GM10248 (cell line): ENCODE data around the gene ST6GALNAC1.

Experiments used
- CTCF ChIA-PET: fragments of 300-600 bp; sonication (Branson Sonifier 250); formaldehyde crosslinking; extraction: SDS; loops from one replicate; lab custom pipeline; 2021; ENCODE audit warnings: antibody characterized with exemption; lab: Yijun Ruan, JAX
- POLR2A ChIA-PET: fragments of 350-650 bp; sonication (Branson Sonifier 250); formaldehyde crosslinking; extraction: SDS; loops from one replicate; lab custom pipeline; 2020; ENCODE audit warnings: antibody characterized with exemption; lab: Yijun Ruan, JAX
- DNase-seq: peaks from one replicate; pipeline ENCODE4 v3.0.0; 2012; ENCODE audit errors: extremely low spot score
- TF ChIP-seq, protein P1 (sequence below): IDR thresholded peaks from 2 replicates; pipeline ENCODE4 v1.5.1; 2012; ENCODE audit warnings: mild to moderate bottlenecking, low read depth; ENCODE audit errors: extremely low read depth, missing control alignments, control extremely low read depth

ST6GALNAC1 gene

DNA sequence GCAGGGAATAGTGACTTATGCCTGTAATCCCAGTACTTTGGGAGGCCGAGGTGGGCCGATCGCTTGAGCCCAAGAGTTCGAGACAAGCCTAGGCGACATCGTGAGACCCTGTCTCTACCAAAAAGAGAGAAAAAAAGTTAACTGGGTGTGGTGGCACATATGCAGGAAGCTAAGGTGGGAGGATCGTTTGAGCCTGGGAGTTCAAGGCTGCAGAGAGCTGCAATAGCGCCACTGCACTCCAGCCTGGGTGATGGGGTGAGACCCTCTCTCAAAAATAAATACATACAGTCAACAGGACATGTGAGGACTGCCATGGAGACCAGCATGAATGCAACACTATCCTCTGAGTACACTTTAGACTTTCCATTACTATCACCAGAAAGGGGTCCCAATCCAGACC, 42.5 kb downstream of the ST6GALNAC1 start:
- ChIA-PET CTCF (interaction anchor here (1.2 to 5.7 kb wide), 2 partner anchors 13 to 23 kb away, joined by 4 to 31 read pairs; no protein-coding TSS in a partner anchor), POLR2A (no interaction called here)
- DNase-seq: no peak
- TF ChIP-seq, protein P1, sequence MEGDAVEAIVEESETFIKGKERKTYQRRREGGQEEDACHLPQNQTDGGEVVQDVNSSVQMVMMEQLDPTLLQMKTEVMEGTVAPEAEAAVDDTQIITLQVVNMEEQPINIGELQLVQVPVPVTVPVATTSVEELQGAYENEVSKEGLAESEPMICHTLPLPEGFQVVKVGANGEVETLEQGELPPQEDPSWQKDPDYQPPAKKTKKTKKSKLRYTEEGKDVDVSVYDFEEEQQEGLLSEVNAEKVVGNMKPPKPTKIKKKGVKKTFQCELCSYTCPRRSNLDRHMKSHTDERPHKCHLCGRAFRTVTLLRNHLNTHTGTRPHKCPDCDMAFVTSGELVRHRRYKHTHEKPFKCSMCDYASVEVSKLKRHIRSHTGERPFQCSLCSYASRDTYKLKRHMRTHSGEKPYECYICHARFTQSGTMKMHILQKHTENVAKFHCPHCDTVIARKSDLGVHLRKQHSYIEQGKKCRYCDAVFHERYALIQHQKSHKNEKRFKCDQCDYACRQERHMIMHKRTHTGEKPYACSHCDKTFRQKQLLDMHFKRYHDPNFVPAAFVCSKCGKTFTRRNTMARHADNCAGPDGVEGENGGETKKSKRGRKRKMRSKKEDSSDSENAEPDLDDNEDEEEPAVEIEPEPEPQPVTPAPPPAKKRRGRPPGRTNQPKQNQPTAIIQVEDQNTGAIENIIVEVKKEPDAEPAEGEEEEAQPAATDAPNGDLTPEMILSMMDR: no peak

- ChIA-PET CTCF (interaction anchor here (0.8 to 5.7 kb wide), 4 partner anchors 12 to 77 kb away, joined by 3 to 31 read pairs (median 6); no protein-coding TSS in a partner anchor), POLR2A (interaction anchor here (0.7 kb wide), 1 partner anchor 26 kb away, joined by 3 read pairs; no protein-coding TSS in a partner anchor)
These were observed 43.7 kb downstream of the ST6GALNAC1 start for GRCh38 chr17:76599694-76600460.

DNA sequence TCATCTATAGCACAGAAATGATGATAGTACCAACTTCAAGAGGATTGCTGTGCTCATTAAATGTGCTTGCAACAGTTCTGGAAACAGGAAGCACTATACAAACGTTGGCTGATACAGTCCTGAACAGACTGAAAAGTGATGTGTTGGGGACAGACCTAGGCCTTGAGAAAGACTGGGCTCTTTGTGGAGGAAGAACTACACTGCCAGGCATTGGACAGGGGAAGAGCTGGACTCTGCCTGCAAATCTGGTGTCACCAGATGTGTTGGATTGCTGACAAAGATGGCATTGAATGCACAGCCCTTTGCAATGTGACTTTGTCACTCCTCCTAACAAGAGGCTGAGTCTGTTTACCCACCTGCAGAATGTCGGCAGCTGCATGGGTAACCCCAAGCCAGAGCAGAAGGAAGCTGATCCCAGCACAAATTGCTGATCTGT, 45.5 kb downstream of the ST6GALNAC1 start:
- POLR2A ChIA-PET: no interaction called here
- CTCF ChIA-PET: interaction anchor here (1.4 to 5.7 kb wide), 5 partner anchors 9 to 232 kb away, joined by 3 to 31 read pairs (median 5); no protein-coding TSS in a partner anchor
- TF ChIP-seq, protein P1: no peak
- no peak for DNase-seq

More at GRCh38 chr17:76599694-76600460, 43.7 kb downstream of the ST6GALNAC1 start:
- no peak for DNase-seq
- TF ChIP-seq, protein P1: no peak

DNA sequence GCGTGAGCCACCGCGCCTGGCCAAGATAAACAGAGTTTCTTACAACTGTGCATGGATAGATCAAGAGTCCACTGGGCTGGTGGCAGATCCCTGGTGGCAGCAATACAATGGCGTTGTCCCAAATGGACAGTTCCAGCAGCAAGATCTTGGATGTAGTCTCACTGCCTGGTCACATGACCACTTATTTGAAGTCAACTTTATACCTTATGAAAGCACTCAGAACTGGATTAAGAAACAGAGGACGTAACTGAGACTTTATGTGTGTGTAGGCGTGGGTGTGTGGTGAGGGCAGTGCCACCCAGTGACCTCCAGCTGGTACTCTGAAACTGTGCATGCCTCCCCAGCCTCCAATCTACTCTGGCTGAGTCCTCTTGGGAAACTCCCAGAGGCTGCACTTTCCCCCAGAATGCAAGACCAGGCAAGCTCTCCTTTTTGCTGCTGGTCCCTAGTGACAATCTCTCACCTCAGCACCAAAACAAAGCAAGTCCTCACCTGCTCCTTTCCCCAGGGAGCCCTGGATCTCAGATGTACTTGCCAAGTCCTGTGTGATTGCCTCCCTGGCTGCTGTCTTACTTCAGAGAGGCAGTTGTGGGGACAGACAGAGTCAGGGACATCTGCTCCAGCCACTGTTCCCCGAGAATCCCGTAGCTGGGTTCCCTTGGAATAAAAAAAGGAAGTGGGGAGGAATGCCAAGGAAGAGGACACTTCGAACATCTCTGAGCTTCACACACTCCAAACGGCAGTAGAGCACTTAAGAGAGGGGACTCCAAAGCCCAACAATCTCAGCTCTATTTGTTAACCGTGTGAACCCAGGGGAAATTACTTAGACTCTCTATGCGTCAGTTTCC, 46.2 kb downstream of the ST6GALNAC1 start:
- ChIA-PET CTCF (interaction anchor here (1.6 to 5.7 kb wide), 3 partner anchors 8 to 232 kb away, joined by 3 to 31 read pairs (median 5); no protein-coding TSS in a partner anchor), POLR2A (no interaction called here)
- no peak for DNase-seq

DNA sequence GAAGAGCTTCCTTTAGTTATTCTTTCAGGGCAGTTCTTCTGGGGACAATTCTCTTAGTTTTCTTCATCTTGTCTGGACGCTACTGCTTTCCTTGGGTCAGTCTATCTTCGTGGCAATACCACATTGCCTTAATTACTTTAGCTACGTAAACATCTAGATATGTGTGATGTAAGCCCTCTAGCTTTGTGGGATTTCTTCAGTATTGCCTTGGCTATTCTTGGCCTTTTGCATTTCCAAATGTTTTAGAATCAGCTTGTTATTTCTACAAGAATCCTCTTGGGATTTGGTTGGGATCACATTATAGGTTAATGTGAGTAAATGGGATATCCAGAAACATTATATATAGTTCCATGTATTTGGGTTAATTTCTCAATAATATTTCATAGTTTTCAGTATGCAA, 48.9 kb downstream of the ST6GALNAC1 start:
- TF ChIP-seq, protein P1: no peak
- no peak for DNase-seq
- POLR2A ChIA-PET: no interaction called here
- CTCF ChIA-PET: interaction anchor here (1.0 to 1.3 kb wide), 3 partner anchors 29 to 71 kb away, joined by 3 to 4 read pairs (median 3); no protein-coding TSS in a partner anchor

More for the DNA sequence above, 46.2 kb downstream of the ST6GALNAC1 start:
- TF ChIP-seq, protein P1: no peak

DNA sequence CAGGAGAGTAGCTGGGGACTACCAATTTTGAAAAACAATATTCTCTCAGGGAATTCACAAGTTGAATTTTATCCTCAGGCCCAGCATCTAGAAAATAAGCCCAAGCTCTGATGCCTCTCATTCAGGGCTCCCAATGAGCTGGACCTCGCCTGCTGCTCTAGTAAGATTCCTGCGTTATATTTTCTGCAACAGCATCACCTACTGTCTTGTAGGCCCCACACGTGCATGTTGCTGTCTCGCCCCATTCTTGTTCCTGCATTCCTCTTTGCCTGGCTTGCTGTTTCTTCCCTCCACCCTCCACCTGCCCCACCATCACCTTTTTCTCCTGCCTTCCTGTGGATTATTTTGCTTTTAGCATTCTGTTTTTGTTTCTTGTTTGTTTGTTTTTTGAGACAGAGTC, 49.6 kb downstream of the ST6GALNAC1 start:
- TF ChIP-seq, protein P1: no peak
- POLR2A ChIA-PET: no interaction called here
- CTCF ChIA-PET: interaction anchor here (1.1 to 1.3 kb wide), 3 partner anchors 11 to 47 kb away, joined by 3 to 4 read pairs (median 3); no protein-coding TSS in a partner anchor
- DNase-seq: no peak
